Right atrium auricular region (tissue), 2 donors: ENCODE measurements around the gene LPP. TPM values are rescaled to one million over a fixed set of nuclear protein-coding genes. Genes with fewer than 3 reads are reported as not detected.
A peak's percentile ranks its signal among the peaks of the same experiment; 100 is the strongest.

ENCODE experiments used
- DNase-seq: peaks from one replicate; pipeline ENCODE4 v3.0.0-alpha.2; 2019; ENCODE audit warnings: low spot score
- H3K27ac ChIP-seq, 2 donors: fragments of 200-600 bp; sonication (generic); 1 replicate in 1 of 2; 2 replicates in 1 of 2; pipeline ENCODE4 v1.5.1; 2016 to 2019
- H3K27me3 ChIP-seq, 2 donors: fragments of 200-600 bp; sonication (generic); one replicate each; pipeline versions ENCODE4 v1.5.1 to v1.6.0; 2017 to 2019
- H3K36me3 ChIP-seq: fragments of 200-600 bp; sonication (generic); one replicate; pipeline ENCODE4 v1.5.1; 2016
- H3K4me1 ChIP-seq, 2 donors: fragments of 200-600 bp; sonication (generic); one replicate each; pipeline versions ENCODE4 v1.5.1 to v1.6.0; 2017 to 2019
- H3K4me3 ChIP-seq, 2 donors: fragments of 200-600 bp; sonication (generic); 1 replicate in 1 of 2; 2 replicates in 1 of 2; pipeline ENCODE4 v1.5.1; 2017 to 2019; ENCODE audit warnings: mild to moderate bottlenecking in 1 of 2, moderate library complexity in 1 of 2
- H3K9me3 ChIP-seq, 2 donors: fragments of 200-600 bp; sonication (generic); one replicate each; pipeline ENCODE4 v1.5.1; 2019
- CTCF ChIP-seq, 2 donors: fragments of 200-600 bp; sonication (generic); IDR thresholded peaks; one replicate each; pipeline ENCODE4 v1.5.1; 2019; ENCODE audit warnings: antibody characterized with exemption in 2 of 2
- total RNA-seq, 2 donors: library from RNA; depleted of rRNA; stranded (reverse); fragments of >200 nt; gene quantifications; one replicate each; pipeline ENCODE4 v1.1.0, GENCODE V29; 2016

Gene LPP
- total RNA-seq, 2 donors from 2014 or later: 117 to 186 TPM

DNA sequence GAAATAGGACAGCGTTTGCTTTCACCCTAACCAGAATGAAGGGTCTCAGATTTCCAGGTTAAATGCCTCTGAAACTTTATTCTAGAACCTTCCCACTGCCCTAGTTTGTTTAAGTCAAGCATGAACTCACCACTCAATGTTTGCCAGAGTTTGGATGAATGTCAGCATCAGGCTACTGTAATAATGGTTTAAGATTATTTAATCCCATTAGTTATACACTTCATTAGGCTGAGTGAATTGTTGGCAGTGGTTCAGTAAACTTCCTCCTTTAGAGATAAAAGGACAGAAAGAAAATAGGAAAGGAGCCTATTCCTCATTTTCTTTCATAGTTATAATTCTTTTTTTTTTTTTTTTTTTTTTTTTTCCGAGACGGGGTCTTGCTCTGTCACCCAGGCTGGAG, 615.9 kb downstream of the LPP start:
- TF ChIP-seq CTCF (IDR thresholded peaks at IDR 0.05): no peak
- no peak overlapping the region for H3K27ac ChIP-seq
- peaks cover 0 to 19% of the 10 kb centered on the region in 2 donors for H3K4me1 ChIP-seq
- H3K27me3 ChIP-seq: no peaks in the 10 kb centered on the region
- H3K4me3 ChIP-seq: no peak overlapping the region
- no peaks in the 10 kb centered on the region for H3K9me3 ChIP-seq
- no peaks in the 10 kb centered on the region for H3K36me3 ChIP-seq
- DNase-seq: no peak

DNA sequence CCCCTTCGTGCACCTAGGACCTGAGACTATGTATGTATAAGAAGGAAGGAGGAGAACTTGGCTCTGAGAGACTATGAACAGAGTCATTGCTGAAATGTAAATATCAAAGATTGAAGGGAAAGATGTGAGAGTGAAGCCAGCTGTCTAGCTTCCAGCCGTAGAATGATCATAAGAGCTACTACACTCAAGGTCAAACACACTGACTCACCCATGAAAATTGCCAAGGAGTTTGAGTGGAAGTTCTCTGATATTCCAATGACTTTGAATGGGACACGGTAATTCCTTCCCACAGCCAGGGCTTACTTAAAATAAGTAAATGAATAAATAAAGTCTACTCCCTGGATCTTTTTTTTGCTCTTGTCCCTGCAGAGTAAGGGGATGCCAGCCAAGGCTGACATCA, 618.9 kb downstream of the LPP start:
- H3K9me3 ChIP-seq: no peaks in the 10 kb centered on the region
- no peak for TF ChIP-seq CTCF (IDR thresholded peaks at IDR 0.05)
- H3K4me1 ChIP-seq: peaks cover 0 to 37% of the 10 kb centered on the region in 2 donors
- no peaks in the 10 kb centered on the region for H3K36me3 ChIP-seq
- H3K27ac ChIP-seq: peak overlapping the region in 1 of 2 donors; percentile 59
- no peaks in the 10 kb centered on the region for H3K27me3 ChIP-seq
- no peak overlapping the region for H3K4me3 ChIP-seq
- DNase-seq: no peak

- no peak for TF ChIP-seq CTCF (IDR thresholded peaks at IDR 0.05)
- no peak for DNase-seq
- Histone ChIP-seq H3K27ac (no peak overlapping the region), H3K4me3 (no peak overlapping the region), H3K9me3 (no peaks in the 10 kb centered on the region), H3K4me1 (peaks cover 0 to 63% of the 10 kb centered on the region in 2 donors), H3K27me3 (no peaks in the 10 kb centered on the region), H3K36me3 (no peaks in the 10 kb centered on the region)
These were observed 621.5 kb downstream of the LPP start for GRCh38 chr3:188775412-188775811.

DNA sequence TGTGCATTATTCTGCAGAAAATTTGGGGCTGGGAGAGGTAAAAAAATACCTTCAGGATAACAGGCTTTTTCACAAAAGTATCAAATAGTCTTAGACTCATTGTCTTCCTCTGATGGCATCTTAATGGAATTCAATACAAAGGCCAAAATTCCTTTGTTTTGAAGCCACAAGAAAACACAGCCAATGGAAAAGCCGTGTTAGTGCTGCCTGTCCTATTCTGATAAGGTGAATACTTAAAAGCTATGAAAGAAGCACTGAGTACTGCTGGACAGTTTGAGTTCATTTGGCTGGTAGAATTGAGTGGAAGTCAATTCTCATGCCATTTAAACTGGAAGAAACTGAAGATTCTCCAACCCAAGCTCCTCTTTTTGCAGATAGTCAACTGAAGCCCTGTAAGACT, 622.5 kb downstream of the LPP start:
- Histone ChIP-seq H3K36me3 (no peaks in the 10 kb centered on the region), H3K9me3 (no peaks in the 10 kb centered on the region), H3K27ac (no peak overlapping the region), H3K27me3 (no peaks in the 10 kb centered on the region), H3K4me3 (no peak overlapping the region), H3K4me1 (peaks cover 0 to 73% of the 10 kb centered on the region in 2 donors)
- no peak for TF ChIP-seq CTCF (IDR thresholded peaks at IDR 0.05)
- DNase-seq: no peak

DNA sequence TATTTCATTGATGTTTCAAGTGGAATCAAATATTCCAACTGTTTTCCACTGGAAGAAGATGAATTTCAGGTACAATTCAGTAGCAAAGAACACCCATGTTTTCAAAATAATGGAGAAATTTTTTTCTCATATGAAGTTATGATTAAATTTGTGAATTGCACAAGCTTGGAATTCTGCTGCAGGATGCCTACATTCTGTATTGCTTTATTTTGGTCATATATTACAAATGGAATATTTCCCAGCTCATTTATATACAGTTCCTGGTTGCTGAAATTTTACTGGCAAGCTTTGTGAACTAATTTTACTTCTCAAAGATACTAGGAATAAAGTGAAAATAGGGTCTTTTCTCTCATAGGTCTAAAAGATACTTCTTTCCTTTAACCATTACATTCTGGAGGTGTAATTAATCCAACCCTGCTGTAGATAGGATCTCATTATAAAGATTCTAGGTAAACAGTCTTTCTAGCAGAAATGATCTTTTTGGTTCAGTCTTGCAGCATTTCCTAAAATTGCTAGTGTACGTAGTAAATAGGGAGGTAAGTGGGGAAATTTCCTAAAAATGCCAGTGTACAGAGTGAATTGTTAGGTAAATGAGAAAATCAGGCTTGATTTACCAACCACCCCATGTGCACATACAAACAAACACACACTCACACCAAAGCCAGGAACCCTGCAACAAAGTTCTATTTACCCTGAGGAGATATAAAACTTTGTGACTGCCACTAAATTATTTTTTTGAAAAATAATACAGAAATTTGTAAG, 624.3 kb downstream of the LPP start:
- Histone ChIP-seq H3K36me3 (no peaks in the 10 kb centered on the region), H3K9me3 (no peaks in the 10 kb centered on the region), H3K4me1 (peaks cover 0 to 74% of the 10 kb centered on the region in 2 donors), H3K27me3 (no peaks in the 10 kb centered on the region), H3K4me3 (no peak overlapping the region), H3K27ac (no peak overlapping the region)
- TF ChIP-seq CTCF (IDR thresholded peaks at IDR 0.05): no peak
- DNase-seq: no peak
